Calu3 (cell line): Measurements from ENCODE around the gene RPUSD1. TPM values are rescaled to one million over a fixed set of nuclear protein-coding genes. Genes with fewer than 3 reads are reported as not detected.
A peak's percentile ranks its signal among the peaks of the same experiment; 100 is the strongest.

ENCODE experiments used
- BruUV-seq: library from RNA; stranded (reverse); fragments of 400-500 nt; replicated peaks from 2 replicates; lab custom pipeline; 2021; lab: Mats Ljungman, UMichigan
- CTCF ChIA-PET: fragments of 300-600 bp; sonication (Branson Sonifier 250); formaldehyde crosslinking; loops from one replicate; lab custom pipeline; 2022; ENCODE audit warnings: antibody characterized with exemption; lab: Charles Lee
- DNase-seq: peaks from one replicate; pipeline ENCODE4 v3.0.0; 2022
- H3K27ac Mint-ChIP-seq: one replicate; pipeline ENCODE4 v1.8.0; 2022; ENCODE audit warnings: mixed read lengths; ENCODE audit not compliant: unreplicated experiment
- H3K27me3 Mint-ChIP-seq: one replicate; pipeline ENCODE4 v1.8.0; 2022; ENCODE audit warnings: mixed read lengths; ENCODE audit not compliant: unreplicated experiment
- H3K36me3 Mint-ChIP-seq: one replicate; pipeline ENCODE4 v1.8.0; 2022; ENCODE audit warnings: mild to moderate bottlenecking, moderate library complexity, mixed read lengths; ENCODE audit not compliant: insufficient read depth, unreplicated experiment
- H3K4me1 Mint-ChIP-seq: one replicate; pipeline ENCODE4 v1.8.0; 2022; ENCODE audit warnings: mild to moderate bottlenecking, low read depth, mixed read lengths; ENCODE audit not compliant: unreplicated experiment
- H3K4me3 Mint-ChIP-seq: one replicate; pipeline ENCODE4 v1.8.0; 2022; ENCODE audit warnings: mild to moderate bottlenecking, low read depth, moderate library complexity, mixed read lengths; ENCODE audit not compliant: unreplicated experiment
- H3K9me3 Mint-ChIP-seq: one replicate; pipeline ENCODE4 v1.8.0; 2022; ENCODE audit warnings: low read depth, mixed read lengths; ENCODE audit not compliant: unreplicated experiment
- CTCF ChIP-seq: fragments of 200-600 bp; IDR thresholded peaks from one replicate; pipeline ENCODE4 v1.8.0; 2022; ENCODE audit warnings: antibody characterized with exemption; ENCODE audit not compliant: unreplicated experiment
- intact Hi-C: fragments of 100-400 bp; cut with micrococcal nuclease; formaldehyde crosslinking; loops from one replicate; pipeline ENCODE4 v1.10.0; 2022; ENCODE audit not compliant: unreplicated experiment
- total RNA-seq: library from RNA; stranded (reverse); gene quantifications from 2 replicates; pipeline ENCODE4 v1.2.3, GENCODE V29; 2022

Gene RPUSD1
- total RNA-seq, 1 experiment from 2014 or later, result 47.5 TPM

- peak within 1 kb of the TSS; percentile 55 for H3K4me3 Mint-ChIP-seq
- peaks cover 23% of the 10 kb centered on the region for H3K4me1 Mint-ChIP-seq
- intact Hi-C loops, result no loop called here
- no peak for TF ChIP-seq CTCF
- CTCF ChIA-PET, result interaction anchor here (0.8 to 1.4 kb wide), 6 partner anchors 10 to 41 kb away, joined by 3 to 5 read pairs (median 4); partner anchors contain the start of gene CIAO3
- H3K27ac Mint-ChIP-seq, result peak within 1 kb of the TSS; percentile 46
- H3K9me3 Mint-ChIP-seq, result no peaks in the 10 kb centered on the region
- H3K27me3 Mint-ChIP-seq, result peaks cover 40% of the 10 kb centered on the region
- H3K36me3 Mint-ChIP-seq, result peaks cover 5% of the 10 kb centered on the region
- TSS peak; percentile 44 for BruUV-seq
- peak; percentile 72 for DNase-seq
These were observed 27.4 kb downstream of the RPUSD1 start, which contains the start of gene MSLN for GRCh38 chr16:760545-761343. Gene MSLN, plus strand, starts transcription at chr16:760734. Its CDS starts 1,947 bp downstream, at chr16:762681.

- no peak for DNase-seq
- Mint-ChIP-seq H3K36me3 (peaks cover 5% of the 10 kb centered on the region), H3K4me1 (peaks cover 23% of the 10 kb centered on the region), H3K9me3 (no peaks in the 10 kb centered on the region), H3K27me3 (peaks cover 47% of the 10 kb centered on the region), H3K4me3 (no peak overlapping the region), H3K27ac (no peak overlapping the region)
- BruUV-seq, result no TSS peak
- intact Hi-C loops, result no loop called here
- no peak for TF ChIP-seq CTCF
- CTCF ChIA-PET, result interaction anchor here (1.4 to 1.7 kb wide), 2 partner anchors 14 to 40 kb away, joined by 4 to 5 read pairs; no protein-coding TSS in a partner anchor
These were observed 28.1 kb downstream of the RPUSD1 start for GRCh38 chr16:760065-760464.

GRCh38 chr16:759110-759910 lies 28.9 kb downstream of the RPUSD1 start:
- no TSS peak for BruUV-seq
- no peak for TF ChIP-seq CTCF
- peaks cover 23% of the 10 kb centered on the region for H3K4me1 Mint-ChIP-seq
- peaks cover 5% of the 10 kb centered on the region for H3K36me3 Mint-ChIP-seq
- no peak overlapping the region for H3K27ac Mint-ChIP-seq
- no peaks in the 10 kb centered on the region for H3K9me3 Mint-ChIP-seq
- CTCF ChIA-PET, result interaction anchor here (1.1 to 1.7 kb wide), 2 partner anchors 40 to 342 kb away, joined by 5 to 6 read pairs; no protein-coding TSS in a partner anchor
- intact Hi-C loops, result no loop called here
- H3K4me3 Mint-ChIP-seq, result no peak overlapping the region
- DNase-seq, result no peak
- peaks cover 54% of the 10 kb centered on the region for H3K27me3 Mint-ChIP-seq

- DNase-seq, result no peak
- CTCF ChIA-PET, result interaction anchor here (0.6 kb wide), 1 partner anchor 300 kb away, joined by 5 read pairs; no protein-coding TSS in a partner anchor
- H3K4me3 Mint-ChIP-seq, result no peak overlapping the region
- peaks cover 5% of the 10 kb centered on the region for H3K36me3 Mint-ChIP-seq
- no peaks in the 10 kb centered on the region for H3K9me3 Mint-ChIP-seq
- intact Hi-C loops, result no loop called here
- H3K4me1 Mint-ChIP-seq, result peaks cover 29% of the 10 kb centered on the region
- TF ChIP-seq CTCF, result no peak
- H3K27ac Mint-ChIP-seq, result no peak overlapping the region
- no TSS peak for BruUV-seq
- peaks cover 78% of the 10 kb centered on the region for H3K27me3 Mint-ChIP-seq
These were observed 31.8 kb downstream of the RPUSD1 start for GRCh38 chr16:756428-756827.
